Endothelial cell of hepatic sinusoid (primary cell): ENCODE results near the gene IKZF4.
"Not testable (repeated sequence)": the region's sequence is repeated elsewhere in the genome, so short reads cannot be mapped to it uniquely, and the experiment has no call there.

Source experiments
- in situ Hi-C: cut with HindIII; loops from 2 replicates; pipeline ENCODE4 v1.10.0; 2017; ENCODE audit warnings: low sequenced_read_pairs

The IKZF4 gene

GRCh38 chr12:56037161-56037560 is 16.3 kb downstream of the IKZF4 start:
- in situ Hi-C loops, result loop anchor here (10.0 kb wide), 1 partner anchor 62 kb away; the partner anchor contains the start of gene RAB5B

- in situ Hi-C loops, result loop anchor here (10.0 kb wide), 1 partner anchor 63 kb away; the partner anchor contains the start of gene RAB5B
Measured at GRCh38 chr12:56038022-56038655, 17.3 kb downstream of the IKZF4 start.

- in situ Hi-C loops, result no loop called here
Measured at GRCh38 chr12:56040151-56040550, 19.3 kb downstream of the IKZF4 start.

- in situ Hi-C loops, result no loop called here
Measured at GRCh38 chr12:56040963-56041551, 20.2 kb downstream of the IKZF4 start.

- in situ Hi-C loops, result no loop called here
Measured at GRCh38 chr12:56041552-56042429, 20.9 kb downstream of the IKZF4 start, which contains the start of gene RPS26. RPS26 (plus strand) TSS chr12:56041918; CDS start chr12:56042167, 249 bp downstream.

GRCh38 chr12:56042430-56042813 is 21.6 kb downstream of the IKZF4 start:
- in situ Hi-C loops, result not testable (repeated sequence)

- in situ Hi-C loops, result no loop called here
Measured at GRCh38 chr12:56042843-56043242, 22.0 kb downstream of the IKZF4 start.

- in situ Hi-C loops, result no loop called here
Measured at GRCh38 chr12:56046027-56046780, 25.4 kb downstream of the IKZF4 start.

GRCh38 chr12:56053407-56053893 is 32.6 kb downstream of the IKZF4 start:
- in situ Hi-C loops, result no loop called here

- in situ Hi-C loops, result loop anchor here (5.0 kb wide), 1 partner anchor 37 kb away; no protein-coding TSS in a partner anchor
Measured at GRCh38 chr12:56059964-56060363, 39.1 kb downstream of the IKZF4 start.

GRCh38 chr12:56061982-56062381 is 41.1 kb downstream of the IKZF4 start:
- in situ Hi-C loops, result no loop called here

GRCh38 chr12:56062996-56063395 is 42.2 kb downstream of the IKZF4 start:
- in situ Hi-C loops, result no loop called here

- in situ Hi-C loops, result no loop called here
Measured at GRCh38 chr12:56071648-56072047, 50.8 kb downstream of the IKZF4 start.

GRCh38 chr12:56074396-56074795 is 53.6 kb downstream of the IKZF4 start:
- in situ Hi-C loops, result no loop called here

- in situ Hi-C loops, result not testable (repeated sequence)
Measured at GRCh38 chr12:56077966-56078365, 57.1 kb downstream of the IKZF4 start.

GRCh38 chr12:56078427-56078826 is 57.6 kb downstream of the IKZF4 start:
- in situ Hi-C loops, result no loop called here

- in situ Hi-C loops, result no loop called here
Measured at GRCh38 chr12:56078931-56079722, 58.3 kb downstream of the IKZF4 start.

- in situ Hi-C loops, result no loop called here
Measured at GRCh38 chr12:56079723-56080555, 59.1 kb downstream of the IKZF4 start, which contains the start of gene ERBB3. ERBB3 (plus strand) TSS chr12:56080165; CDS start chr12:56080301, 136 bp downstream.
